Prostate gland (tissue), 2 donors: ENCODE data around the gene SIPA1L3. TPM values are rescaled to one million over a fixed set of nuclear protein-coding genes. Genes with fewer than 3 reads are reported as not detected.

Experiments
- DNase-seq: peaks from one replicate; pipeline ENCODE4 v3.0.0-alpha.2; 2019; ENCODE audit warnings: low spot score
- H3K27ac ChIP-seq, 2 donors: fragments of 200-600 bp; sonication (generic); 2 replicates each; pipeline ENCODE4 v1.5.1; 2017 to 2019
- H3K27me3 ChIP-seq: fragments of 200-600 bp; sonication (generic); replicated peaks from 2 replicates; pipeline ENCODE4 v1.5.1; 2019; ENCODE audit not compliant: insufficient read depth
- H3K36me3 ChIP-seq, 2 donors: fragments of 200-600 bp; sonication (generic); 1 replicate in 1 of 2; 2 replicates in 1 of 2; pipeline versions ENCODE4 v1.5.1 to v1.8.1; 2017 to 2019
- H3K4me1 ChIP-seq: fragments of 200-600 bp; sonication (generic); replicated peaks from 2 replicates; pipeline ENCODE4 v1.5.1; 2019
- H3K4me3 ChIP-seq, 2 donors: fragments of 200-600 bp; sonication (generic); 2 replicates each; pipeline ENCODE4 v1.5.1; 2017 to 2019
- H3K9me3 ChIP-seq: fragments of 200-600 bp; sonication (generic); 2 replicates; pipeline ENCODE4 v1.5.1; 2017
- CTCF ChIP-seq, 4 experiments: fragments of 200-600 bp in 2 of 4; fragments of 450-650 bp in 2 of 4; sonication (generic) in 2 of 4; IDR thresholded peaks; 1 replicate in 3 of 4; 2 replicates in 1 of 4; pipeline ENCODE4 v1.5.1; 2016 to 2019; ENCODE audit warnings: antibody characterized with exemption in 4 of 4, mild to moderate bottlenecking in 2 of 4, moderate library complexity in 2 of 4
- POLR2A ChIP-seq: fragments of 450-650 bp; IDR thresholded peaks from one replicate; pipeline ENCODE4 v1.6.1; 2016; ENCODE audit warnings: antibody characterized with exemption, mild to moderate bottlenecking
- POLR2AphosphoS5 ChIP-seq: sonication (generic); formaldehyde crosslinking; IDR thresholded peaks from one replicate; pipeline ENCODE4 v1.6.1; 2017; ENCODE audit warnings: antibody characterized with exemption
- WGBS: methylation state at CpG from one replicate; pipeline ENCODE4 v1.1.5; 2018; 5-methylcytosine and 5-hydroxymethylcytosine counted together
- intact Hi-C: fragments of 100-400 bp; cut with DNase I; formaldehyde crosslinking; loops from one replicate; pipeline ENCODE4 v1.14.2; 2022
- total RNA-seq, 2 donors: library from RNA; depleted of rRNA; stranded (reverse); fragments of >200 nt; gene quantifications; one replicate each; pipeline ENCODE4 v1.1.0, GENCODE V29; 2016

Gene SIPA1L3
- total RNA-seq, 2 donors from 2014 or later: 48.8 to 63.5 TPM

- TF ChIP-seq CTCF (IDR thresholded peaks at IDR 0.05): no peak
- TF ChIP-seq POLR2AphosphoS5: no peak
- TF ChIP-seq POLR2A: no peak
- 90% methylated on average over 9 of the region's 9 CpGs for WGBS
Observed at GRCh38 chr19:38151242-38151641, 244.2 kb downstream of the SIPA1L3 start.

GRCh38 chr19:38152461-38153379, 245.7 kb downstream of the SIPA1L3 start:
- WGBS: 88% methylated on average over 40 of the region's 40 CpGs
- Histone ChIP-seq H3K36me3 (no peaks in the 10 kb centered on the region), H3K27ac (no peak overlapping the region), H3K4me1 (no peaks in the 10 kb centered on the region), H3K4me3 (no peak overlapping the region), H3K9me3 (no peaks in the 10 kb centered on the region), H3K27me3 (no peaks in the 10 kb centered on the region)
- DNase-seq: no peak
- intact Hi-C loops: no loop called here
- TF ChIP-seq POLR2A: no peak
- TF ChIP-seq CTCF (IDR thresholded peaks at IDR 0.05): no peak
- no peak for TF ChIP-seq POLR2AphosphoS5

More at GRCh38 chr19:38151242-38151641, 244.2 kb downstream of the SIPA1L3 start:
- no peak for DNase-seq
- intact Hi-C loops: no loop called here
- no peak overlapping the region for H3K27ac ChIP-seq
- H3K9me3 ChIP-seq: no peaks in the 10 kb centered on the region
- no peaks in the 10 kb centered on the region for H3K4me1 ChIP-seq
- H3K27me3 ChIP-seq: no peaks in the 10 kb centered on the region
- no peaks in the 10 kb centered on the region for H3K36me3 ChIP-seq
- H3K4me3 ChIP-seq: no peak overlapping the region

- H3K4me1 ChIP-seq: no peaks in the 10 kb centered on the region
- 75% methylated on average over 6 of the region's 6 CpGs for WGBS
- H3K4me3 ChIP-seq: no peak overlapping the region
- no peaks in the 10 kb centered on the region for H3K27me3 ChIP-seq
- DNase-seq: no peak
- TF ChIP-seq POLR2A (no peak), CTCF (IDR thresholded peaks at IDR 0.05) (no peak), POLR2AphosphoS5 (no peak)
- peaks cover 0 to 2% of the 10 kb centered on the region in 2 donors for H3K36me3 ChIP-seq
- intact Hi-C loops: no loop called here
- no peaks in the 10 kb centered on the region for H3K9me3 ChIP-seq
- H3K27ac ChIP-seq: no peak overlapping the region
Observed at GRCh38 chr19:38155453-38155852, 248.4 kb downstream of the SIPA1L3 start.

GRCh38 chr19:38158730-38159129, 251.7 kb downstream of the SIPA1L3 start:
- Histone ChIP-seq H3K4me3 (no peak overlapping the region), H3K27me3 (no peaks in the 10 kb centered on the region), H3K9me3 (no peaks in the 10 kb centered on the region), H3K36me3 (peaks cover 10% of the 10 kb centered on the region in 2 donors), H3K4me1 (no peaks in the 10 kb centered on the region), H3K27ac (no peak overlapping the region)
- 86% methylated on average over 5 of the region's 5 CpGs for WGBS
- no peak for TF ChIP-seq POLR2AphosphoS5
- TF ChIP-seq CTCF (IDR thresholded peaks at IDR 0.05): no peak
- intact Hi-C loops: no loop called here
- no peak for DNase-seq

- 94% methylated on average over 5 of the region's 5 CpGs for WGBS
- intact Hi-C loops: no loop called here
- no peak for DNase-seq
- no peak overlapping the region for H3K4me3 ChIP-seq
- H3K27me3 ChIP-seq: no peaks in the 10 kb centered on the region
- no peak for TF ChIP-seq POLR2AphosphoS5
- peaks cover 10% of the 10 kb centered on the region in 2 donors for H3K36me3 ChIP-seq
- no peaks in the 10 kb centered on the region for H3K9me3 ChIP-seq
- H3K27ac ChIP-seq: no peak overlapping the region
- no peaks in the 10 kb centered on the region for H3K4me1 ChIP-seq
Observed at GRCh38 chr19:38162094-38162493, 255.1 kb downstream of the SIPA1L3 start.
